Suppressor macrophage treated with lipopolysaccharide for 1 hour (primary cell): ENCODE measurements around the gene ZNF446.
A peak's percentile ranks its signal among the peaks of the same experiment; 100 is the strongest.
"Not testable (repeated sequence)": the region's sequence is repeated elsewhere in the genome, so short reads cannot be mapped to it uniquely, and the experiment has no call there.

Experiments
- DNase-seq, 3 donors: peaks; one replicate each; pipeline ENCODE4 v3.0.0-alpha.2; 2020 to 2022

Gene ZNF446

DNA sequence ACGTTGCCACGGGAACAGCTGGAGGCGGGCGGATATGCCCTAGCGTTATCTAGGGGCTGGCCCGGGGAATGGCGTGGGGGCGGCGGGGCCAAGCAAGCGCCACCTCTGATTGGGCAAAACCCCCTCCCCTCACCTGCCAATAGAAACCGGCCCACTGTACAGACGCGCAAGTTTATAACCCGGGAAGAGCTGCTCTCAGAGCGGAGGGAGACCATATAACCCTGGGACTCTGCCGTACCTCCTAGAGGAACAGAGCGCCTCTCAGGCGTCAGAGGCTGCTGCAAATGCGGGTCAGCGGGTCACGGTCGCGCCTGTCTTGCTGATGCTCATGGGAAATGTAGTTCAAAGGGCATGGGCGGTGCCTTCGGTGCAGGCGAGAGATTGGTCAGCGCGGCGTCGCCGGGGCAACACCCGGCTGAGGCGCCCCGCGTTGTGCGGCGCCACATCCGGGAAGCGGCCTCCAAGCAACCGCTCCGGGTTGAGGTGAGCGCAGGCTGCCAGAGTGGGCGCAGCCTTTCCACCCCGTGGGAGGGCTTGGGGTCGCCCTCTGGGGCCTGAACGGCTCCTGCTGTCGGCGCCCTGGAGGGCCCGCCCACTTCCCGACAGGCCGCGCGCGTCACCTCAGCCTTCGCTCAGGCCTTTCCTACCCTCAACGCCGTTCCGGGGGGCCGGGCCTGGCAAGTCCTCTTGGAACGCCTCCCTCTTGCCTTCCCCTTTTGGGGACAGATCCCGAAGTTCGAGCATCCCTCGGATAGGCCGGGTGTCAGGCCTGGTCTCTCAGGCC, at the start of gene ZNF446:
TSS of gene ZNF446 (plus strand) at position 639 of the 784 bp plus-strand sequence. CDS start 867 bp downstream, outside the sequence.
- peak; percentile 96 to 97 (median 96) for DNase-seq

DNA sequence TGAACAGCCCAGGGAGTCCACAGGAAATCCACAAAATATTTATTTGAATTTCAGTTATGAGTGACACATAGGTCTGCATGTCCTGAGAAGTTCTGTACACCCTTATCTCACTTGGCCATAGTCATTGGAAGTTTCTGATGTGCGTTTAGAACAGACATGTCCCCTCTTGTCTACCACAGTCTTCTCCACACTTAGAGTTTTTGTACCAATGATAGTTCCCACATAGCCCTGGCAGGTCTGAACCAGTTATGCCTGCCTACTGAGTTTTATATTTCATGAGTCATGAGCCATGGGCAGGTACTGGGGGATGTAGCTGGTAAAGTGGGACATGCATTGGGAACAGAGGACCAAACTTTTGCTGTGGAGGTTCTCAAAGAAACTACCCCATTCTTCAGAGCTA, 47.5 kb upstream of the ZNF446 start:
- DNase-seq = no peak

DNA sequence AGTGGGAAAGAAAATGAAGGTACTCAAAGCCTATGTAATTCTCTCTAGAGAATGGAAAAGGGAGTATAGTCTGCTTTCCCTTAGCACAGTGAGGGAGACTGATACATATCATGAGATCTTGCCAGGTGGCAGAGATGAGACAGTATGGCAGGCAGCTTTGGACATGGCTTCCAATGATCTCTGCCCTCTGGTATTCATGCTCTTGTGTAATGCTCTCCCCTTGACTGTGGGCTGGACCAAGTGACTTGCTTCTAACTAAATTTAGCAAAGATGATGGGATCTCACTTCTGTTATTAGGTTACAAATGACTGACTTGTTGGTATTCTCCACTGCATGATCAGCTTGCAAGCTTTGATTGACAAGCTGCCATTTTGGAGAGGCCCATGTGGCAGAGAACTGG, 46.4 kb upstream of the ZNF446 start:
- no peak for DNase-seq

DNA sequence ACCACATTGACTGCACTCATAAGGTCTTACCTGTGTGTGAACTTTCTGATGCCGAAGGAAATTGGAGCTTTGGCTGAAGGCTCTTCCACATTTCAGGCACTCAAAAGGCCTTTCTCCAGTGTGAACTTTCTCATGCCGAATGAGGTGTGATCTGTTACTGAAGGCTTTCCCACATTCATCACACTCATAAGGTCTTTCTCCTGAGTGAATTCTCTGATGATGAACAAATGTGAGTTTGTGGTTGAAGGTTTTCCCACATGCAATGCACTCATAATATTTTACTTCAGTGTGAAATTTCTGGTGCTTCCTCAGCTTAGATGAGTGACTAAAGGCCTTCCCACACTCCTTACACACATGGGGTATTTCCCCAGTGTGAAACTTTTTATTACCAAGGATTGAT, 41.9 kb upstream of the ZNF446 start:
- no peak for DNase-seq

DNA sequence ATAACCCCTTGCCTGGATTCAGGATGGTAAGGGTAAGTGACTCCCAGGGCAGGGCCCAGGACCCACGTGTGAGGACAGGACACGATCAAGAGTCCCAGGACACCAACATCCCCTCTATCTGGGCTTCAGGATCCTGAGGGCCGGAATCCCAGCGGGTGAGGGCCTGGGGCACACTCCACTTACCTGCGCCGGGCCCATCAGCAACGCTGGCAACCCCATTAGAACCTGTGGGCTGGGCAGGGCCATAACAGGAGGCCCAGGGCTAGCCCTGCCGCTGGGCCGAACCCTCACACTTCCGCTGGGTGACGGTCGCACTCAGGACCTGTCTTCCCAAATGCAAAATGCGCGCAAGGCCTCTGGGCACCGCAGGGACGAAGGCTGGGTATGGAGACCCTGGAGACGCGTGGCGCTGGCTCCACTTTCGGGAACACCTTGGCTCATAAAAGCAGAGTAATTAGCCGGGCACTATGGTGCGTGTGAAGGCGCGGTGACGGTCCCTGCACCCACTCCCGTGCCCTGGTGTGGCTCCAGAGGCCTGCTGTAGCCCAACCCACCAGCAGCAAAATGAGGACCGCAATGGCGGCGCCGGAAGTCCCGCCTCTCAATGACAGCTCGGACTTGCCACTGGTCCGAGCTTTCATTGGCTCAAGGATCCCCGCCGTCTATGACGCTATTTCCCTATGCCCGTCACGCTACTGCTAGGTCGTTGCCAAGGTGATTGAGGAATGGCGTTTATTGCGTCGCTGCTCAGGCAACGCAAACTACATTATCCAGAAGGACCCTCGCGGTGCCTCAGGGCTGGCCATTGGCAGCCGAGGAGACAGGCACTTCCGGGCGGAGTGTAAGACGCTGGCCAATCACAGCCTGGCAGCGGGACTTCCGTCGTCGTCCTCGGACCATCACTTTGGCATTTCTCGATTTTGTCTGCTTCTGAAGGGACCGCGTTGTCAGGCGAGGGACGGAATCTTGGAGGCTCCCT, 36.3 kb upstream of the ZNF446 start, which contains the start of gene ZNF132:
TSS of gene ZNF132 (minus strand) at position 578 of the 979 bp plus-strand sequence. CDS start at position 246, 332 bp downstream.
- DNase-seq = peak; percentile 97 to 100 (median 99)

DNA sequence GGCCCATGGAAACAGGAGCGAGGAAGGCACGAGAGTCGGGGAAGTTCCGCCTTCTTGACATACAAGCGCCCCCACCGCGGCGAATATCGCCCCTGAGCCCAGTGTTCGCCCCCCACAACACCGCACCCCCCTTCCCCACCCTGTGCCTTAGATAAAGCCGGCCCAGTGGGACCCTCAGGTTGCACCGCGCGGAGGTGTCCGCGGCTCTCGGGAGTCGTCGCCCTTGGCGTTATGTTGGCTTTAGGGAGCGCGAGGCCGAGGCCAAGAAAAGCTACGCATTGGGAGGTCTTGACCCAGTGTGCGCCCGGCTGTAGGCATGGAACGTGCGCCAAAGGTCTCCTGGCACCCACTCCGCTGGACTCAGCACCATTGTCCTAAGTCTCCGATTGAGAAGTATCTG, 35.6 kb upstream of the ZNF446 start:
- no peak for DNase-seq

DNA sequence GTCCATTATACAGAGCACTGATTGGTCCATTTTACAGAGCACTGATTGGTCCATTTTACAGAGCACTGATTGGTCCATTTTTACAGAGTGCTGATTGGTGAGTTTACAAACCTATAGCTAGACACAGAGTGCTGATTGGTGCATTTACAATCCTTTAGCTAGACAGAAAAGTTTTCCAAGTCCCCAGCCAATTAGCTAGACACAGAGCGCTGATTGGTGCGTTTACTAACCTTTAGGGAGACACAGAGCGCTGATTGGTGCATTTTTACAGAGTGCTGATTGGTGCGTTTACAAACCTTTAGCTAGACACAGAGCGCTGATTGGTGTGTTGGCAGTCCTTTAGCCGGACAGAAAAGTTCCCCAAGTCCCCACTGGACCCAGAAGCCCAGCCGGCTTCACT, 33.2 kb upstream of the ZNF446 start:
- not testable (repeated sequence) for DNase-seq

DNA sequence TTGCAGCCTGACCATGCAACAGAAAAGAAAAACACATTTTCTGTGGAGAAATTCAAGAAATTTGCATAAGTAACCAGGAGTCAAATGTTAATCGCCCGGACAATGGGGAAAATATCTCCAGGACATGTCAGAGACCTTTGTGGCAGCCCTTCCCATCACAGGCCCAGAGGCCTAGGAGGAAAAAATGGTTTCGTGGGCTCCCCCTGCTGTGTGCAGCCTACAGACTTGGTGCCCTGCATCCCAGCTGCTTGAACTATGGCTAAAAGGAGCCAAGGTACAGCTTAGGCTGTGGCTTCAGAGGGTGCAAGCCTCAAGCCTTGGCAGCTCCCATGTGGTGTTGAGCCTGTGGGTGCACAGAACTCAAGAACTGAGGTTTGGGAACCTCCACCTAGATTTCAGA, 27.3 kb upstream of the ZNF446 start:
- not testable (repeated sequence) for DNase-seq

DNA sequence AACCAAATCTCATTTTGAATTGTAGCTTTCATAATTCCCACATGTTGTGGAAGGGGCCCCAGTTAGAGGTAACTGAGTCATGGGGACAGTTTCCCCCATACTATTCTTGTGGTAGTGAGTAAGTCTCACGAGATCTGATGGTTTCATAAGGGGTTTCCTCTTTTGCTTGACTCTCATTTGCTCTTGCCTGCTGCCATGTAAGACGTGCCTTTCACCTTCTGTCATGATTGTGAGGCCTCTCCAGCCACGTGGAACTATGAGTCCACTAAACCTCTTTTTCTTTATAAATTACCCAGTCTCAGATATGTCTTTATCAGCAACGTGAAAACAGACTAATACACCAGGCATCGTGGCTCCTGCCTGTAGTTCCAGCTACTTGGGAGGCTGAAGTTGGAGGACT, 26.2 kb upstream of the ZNF446 start:
- DNase-seq = peak in 2 of 3 donors; percentile 10 to 23

DNA sequence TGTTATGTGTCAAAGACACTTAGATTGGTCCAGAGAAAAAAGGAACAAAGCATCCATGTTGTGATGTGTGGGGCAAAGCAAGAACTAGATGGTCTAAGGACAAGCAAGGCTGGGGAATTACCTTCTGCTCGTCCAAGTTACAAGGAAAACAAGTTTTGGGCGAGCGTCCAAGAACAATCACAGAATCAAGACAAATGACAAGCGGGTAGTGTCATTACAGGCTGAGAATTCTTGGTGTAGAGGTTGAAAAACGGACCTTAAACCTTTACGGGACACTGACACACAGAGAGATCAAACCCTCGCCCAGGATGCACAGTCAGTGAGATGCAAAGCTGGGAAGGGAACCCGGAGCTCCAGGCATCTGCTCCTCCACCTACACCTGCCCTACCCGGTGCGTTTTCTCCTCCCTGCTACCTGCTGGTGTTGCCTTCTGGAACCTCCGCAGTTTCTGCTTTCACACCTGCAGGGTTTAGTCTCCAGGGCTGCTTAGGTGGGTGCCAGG, 25.2 kb upstream of the ZNF446 start:
- DNase-seq = no peak

DNA sequence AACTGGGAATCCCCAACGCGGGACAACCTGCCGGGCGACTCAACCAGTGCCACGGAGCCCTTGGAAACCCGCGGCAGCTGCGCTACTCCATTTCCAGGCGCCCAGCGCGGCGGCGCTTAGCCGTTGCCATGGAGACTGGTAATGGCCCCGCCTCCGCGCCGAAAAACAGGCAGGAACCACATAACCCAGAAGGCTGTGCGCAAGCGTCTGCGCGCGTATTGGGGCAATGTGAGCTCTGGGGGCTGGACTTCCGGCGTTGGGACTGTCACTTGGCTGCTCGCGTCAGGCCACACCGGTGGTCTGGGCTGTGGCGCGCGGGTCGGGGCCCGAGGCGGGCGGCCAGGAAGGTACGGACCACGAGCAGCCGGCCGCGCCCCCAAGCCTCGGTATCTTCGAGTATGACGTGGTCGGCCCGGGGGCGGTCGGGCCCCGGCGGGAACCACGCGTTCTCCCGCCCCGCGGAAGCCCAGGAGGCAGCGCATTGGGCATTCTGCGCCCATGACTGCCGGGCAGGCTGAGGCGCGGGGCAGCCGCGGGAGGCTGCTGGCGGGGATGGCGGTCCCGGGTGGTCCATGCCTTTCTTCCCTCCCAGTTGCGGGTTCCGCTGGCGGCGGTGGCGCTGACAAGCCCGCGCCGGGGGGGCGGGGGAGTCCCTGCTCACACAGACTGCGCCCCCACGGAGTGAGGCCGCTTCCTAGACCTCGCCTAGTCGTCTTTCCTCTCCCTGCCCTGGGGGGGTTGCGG, 24.6 kb upstream of the ZNF446 start, which contains the start of gene ZNF324B:
TSS of gene ZNF324B (plus strand) at position 265 of the 744 bp plus-strand sequence. CDS start 2,080 bp downstream, outside the sequence.
- peak; percentile 98 to 99 (median 98) for DNase-seq

DNA sequence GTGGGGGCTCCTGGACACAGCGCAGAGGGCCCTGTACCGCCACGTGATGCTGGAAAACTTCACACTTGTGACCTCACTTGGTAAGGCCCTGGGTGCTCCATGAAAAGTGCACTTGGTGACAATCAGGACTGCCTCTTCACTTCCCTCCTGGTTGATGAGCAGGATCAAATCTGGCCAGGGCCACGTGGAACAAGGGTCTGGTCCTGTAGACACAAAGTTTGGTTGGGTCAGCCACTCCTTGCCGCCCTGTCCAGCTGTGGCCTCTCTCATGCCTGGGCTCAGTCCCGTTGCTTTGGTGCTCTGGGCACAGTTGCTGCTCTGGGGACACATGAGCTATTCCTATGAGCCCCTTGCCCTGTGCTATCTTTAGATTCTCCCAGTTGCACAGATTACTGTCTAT, 22.4 kb upstream of the ZNF446 start:
- DNase-seq = no peak

DNA sequence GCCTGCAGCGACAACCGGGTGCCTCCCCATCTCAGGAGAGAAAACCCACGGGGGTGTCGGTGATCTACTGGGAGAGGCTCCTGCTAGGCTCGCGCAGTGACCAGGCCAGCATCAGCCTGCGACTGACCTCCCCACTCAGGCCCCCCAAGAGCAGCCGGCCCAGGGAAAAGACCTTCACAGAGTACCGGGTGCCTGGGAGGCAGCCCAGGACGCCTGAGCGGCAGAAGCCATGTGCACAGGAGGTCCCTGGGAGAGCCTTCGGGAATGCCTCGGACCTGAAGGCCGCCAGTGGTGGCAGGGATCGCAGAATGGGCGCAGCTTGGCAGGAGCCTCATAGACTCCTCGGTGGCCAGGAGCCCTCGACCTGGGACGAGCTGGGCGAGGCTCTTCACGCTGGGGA, 20.8 kb upstream of the ZNF446 start:
- DNase-seq = no peak

DNA sequence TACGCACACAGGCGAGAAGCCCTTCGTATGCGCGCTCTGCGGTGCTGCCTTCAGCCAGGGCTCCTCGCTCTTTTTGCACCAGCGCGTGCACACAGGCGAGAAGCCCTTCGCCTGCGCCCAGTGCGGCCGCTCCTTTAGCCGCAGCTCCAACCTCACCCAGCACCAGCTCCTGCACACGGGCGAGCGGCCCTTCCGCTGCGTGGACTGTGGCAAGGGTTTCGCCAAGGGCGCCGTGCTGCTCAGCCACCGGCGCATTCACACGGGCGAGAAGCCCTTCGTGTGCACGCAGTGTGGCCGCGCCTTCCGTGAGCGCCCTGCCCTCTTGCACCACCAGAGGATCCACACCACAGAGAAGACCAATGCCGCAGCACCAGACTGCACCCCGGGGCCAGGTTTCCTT, 20.0 kb upstream of the ZNF446 start:
- DNase-seq = no peak

DNA sequence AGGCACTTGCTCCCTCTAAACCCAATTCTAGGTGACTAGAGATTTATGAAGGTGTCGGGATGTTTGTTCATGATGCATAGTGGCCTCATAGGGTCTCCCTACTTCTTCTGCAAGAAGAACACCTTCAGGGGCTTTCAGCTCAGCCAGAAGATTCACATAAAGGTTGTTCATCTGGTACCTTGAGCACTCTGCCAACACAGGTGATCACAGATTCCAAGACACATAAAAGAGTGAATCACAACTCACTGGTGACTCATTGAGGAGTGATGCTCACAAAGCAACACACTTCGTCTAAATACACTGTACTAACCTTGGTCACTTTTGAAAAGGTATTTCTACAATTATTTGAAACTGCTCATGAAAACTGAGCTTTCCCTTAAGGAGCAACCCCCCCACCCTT, 16.1 kb upstream of the ZNF446 start:
- no peak for DNase-seq

DNA sequence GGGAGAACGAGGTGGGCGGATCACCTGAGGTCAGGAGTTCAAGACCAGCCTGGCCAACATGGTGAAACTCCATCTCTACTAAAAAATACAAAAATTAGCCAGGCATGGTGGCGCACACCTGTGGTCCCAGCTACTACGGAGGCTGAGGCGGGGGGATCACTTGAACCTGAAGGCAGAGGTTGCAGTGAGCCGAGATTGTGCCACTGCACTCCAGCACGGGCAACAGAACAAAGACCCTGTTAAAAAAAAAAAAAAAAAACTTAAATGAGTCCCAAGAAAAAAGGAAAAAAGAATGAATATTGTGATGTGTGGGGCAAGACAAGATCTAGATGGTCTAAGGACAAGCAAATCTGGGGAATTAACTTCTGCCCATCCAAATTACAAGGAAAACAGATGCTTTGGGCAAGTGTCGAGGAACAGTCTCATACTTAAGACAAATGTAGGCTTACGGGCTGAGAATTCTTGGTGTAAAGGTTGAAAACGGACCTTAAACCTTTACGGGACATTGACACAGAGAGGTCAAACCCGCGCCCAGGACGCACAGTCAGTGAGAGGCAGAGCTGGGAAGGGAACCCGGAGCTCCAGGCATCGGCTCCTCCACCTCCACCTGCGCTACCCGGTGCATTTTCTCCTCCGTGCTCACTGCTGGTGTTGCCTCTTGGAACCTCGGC, 9.9 kb upstream of the ZNF446 start:
- DNase-seq = no peak

DNA sequence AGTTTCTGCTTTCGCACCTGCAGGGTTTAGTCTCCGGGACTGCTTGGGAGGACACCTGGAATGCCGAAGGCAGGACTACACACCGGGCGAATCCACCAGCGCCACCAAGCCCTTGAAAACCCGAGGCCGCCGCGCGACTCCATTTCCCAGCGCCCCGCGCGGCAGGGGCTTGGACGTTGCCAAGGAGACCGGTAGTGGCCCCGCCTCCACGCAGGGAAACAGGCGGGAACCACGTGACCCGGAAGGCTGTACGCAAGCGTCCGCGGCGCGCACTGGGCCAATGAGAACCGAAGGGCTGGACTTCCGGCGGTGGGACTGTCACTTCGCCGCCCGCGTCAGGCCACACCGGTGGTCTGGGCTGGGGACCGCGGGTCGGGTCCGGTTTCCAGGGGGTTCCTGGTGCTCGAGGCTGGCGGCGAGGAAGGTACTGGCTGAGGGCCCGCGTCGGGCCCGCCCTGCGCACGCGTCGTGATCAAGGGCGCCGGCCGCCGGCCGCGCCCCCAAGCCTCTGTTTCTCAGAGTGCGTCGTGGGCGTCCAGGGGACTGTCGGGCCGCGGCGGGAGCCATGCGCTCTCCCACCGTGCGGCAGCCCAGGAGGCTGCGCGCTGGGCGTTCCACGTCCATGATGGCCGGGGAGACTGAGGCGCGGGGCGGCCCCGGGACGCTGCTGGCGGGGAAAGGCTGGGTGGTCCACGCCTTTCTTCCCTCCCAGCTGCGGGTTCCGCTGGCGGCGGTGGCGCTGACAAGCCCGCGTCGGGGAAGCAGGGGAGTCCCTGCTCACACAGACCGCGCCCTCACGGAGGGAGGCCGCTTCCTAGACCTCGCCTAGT, 9.2 kb upstream of the ZNF446 start, which contains the start of gene ZNF324:
TSS of gene ZNF324 (plus strand) at position 321 of the 830 bp plus-strand sequence. CDS start 2,106 bp downstream, outside the sequence.
- peak; percentile 99 to 100 (median 100) for DNase-seq

DNA sequence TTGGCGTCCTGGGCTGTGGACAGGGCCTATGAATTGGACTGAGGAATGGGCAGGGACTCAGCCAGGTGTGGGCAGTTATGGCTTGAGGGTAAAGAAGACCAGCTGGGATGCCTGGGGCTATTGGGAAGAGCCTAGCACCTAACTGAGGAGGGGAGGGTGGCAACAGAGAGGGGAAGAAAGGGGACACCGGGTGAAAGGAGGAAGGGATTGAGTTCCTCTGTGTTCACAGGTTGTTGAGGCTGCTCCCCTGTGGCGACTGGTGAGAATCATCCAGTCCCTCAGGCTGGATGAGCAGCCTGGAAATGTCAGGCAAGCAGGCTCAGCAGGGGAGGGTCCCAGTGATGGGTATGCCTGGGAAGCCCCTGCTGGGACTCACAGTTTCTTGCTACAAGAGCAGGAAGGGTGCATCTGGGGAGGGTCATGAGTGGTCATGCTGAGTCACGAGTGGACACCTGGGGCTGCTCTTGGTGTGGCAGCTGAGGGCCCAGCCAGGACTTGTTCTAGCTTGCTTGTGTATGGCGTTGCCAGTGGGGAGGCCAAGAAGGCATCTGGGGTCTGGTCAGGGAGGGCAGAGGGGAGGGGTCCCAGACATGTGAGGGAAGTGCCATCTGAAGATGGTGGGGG, 7.8 kb upstream of the ZNF446 start:
- DNase-seq = peak in 1 of 3 donors; percentile 5

DNA sequence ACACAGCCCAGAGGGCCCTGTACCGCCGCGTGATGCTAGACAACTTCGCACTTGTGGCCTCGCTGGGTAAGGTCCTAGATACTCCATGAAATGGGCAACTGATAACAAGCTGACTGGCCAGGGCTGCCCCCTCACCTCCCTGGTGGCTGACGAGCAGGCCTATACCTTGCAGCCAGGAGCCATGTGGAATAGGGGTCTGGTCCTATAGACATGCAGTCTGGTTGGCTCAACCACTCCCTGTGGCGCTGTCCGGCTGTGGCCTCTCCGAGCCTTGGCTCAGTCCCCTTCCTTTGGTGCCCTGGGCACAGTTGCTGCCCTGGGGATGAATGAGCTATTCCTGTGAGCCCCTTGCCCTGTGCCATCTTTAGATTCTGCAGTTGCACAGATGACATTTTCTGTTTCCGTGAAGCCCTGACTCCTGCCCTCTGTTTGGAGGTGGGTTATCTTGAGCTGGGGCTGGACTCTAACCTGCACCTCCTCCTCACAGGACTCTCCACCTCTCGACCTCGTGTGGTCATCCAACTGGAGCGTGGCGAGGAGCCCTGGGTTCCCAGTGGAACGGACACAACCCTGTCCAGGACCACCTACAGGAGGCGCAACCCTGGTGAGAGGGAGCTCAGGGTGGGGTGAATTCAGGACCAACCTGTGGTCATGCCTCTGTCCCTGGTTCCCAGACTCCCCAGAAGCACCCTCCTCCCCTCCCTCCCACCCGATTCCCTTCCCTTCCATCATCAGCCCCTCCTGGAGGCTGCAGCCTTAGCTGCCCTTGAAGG, 6.7 kb upstream of the ZNF446 start:
- DNase-seq = no peak
